Measurements from ENCODE around the gene DDX23.

DDX23 gene

GRCh38 chr12:48823281-48823680 is 28.7 kb downstream of the DDX23 start:
- DNase-seq (ENCODE audit: low read depth in 2 of 2) = no peak

DNA sequence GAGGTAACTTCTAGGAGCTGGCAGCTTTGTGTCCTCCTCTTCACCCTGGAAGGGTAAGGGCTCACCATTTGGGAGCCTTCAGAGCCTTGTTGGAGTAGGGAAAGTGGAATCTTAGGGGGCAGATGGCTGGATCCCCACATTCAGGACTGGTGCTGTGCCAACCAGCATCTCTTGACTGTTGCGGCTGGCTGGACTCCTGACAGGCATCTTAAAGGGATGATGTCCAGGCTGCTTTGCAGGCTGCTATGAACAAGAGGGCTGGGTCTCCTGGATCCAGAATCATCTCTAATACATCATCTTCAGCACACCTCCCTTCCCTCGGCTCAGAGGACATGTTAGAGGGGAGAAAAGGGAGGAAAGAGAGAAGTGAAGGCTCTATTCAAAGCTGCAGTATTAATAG is 29.3 kb downstream of the DDX23 start:
- DNase-seq (ENCODE audit: low read depth in 2 of 2) = no peak

DNA sequence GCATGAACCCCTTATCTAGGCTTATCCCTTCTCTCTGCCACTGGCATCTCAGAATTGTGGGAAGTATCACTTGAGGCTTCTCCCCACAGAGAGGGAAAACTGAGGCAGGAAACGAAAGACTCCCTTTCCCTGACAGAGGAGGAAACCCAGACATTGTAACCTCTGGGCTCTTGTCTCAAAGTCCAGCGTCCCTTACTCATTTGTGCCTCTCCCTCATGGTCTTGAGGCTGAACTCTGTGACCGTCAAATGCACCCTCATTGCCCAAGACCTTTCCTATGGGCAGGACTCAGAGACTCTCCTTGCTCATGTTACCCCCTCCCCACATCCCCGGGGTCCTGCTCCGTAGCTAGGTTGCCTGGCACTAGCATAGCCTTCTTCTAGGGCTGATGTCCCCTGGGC is 29.8 kb downstream of the DDX23 start:
- DNase-seq (ENCODE audit: low read depth in 2 of 2) = no peak

- DNase-seq (ENCODE audit: low read depth in 2 of 2) = no peak
These were observed 31.8 kb downstream of the DDX23 start for GRCh38 chr12:48819986-48820725.

DNA sequence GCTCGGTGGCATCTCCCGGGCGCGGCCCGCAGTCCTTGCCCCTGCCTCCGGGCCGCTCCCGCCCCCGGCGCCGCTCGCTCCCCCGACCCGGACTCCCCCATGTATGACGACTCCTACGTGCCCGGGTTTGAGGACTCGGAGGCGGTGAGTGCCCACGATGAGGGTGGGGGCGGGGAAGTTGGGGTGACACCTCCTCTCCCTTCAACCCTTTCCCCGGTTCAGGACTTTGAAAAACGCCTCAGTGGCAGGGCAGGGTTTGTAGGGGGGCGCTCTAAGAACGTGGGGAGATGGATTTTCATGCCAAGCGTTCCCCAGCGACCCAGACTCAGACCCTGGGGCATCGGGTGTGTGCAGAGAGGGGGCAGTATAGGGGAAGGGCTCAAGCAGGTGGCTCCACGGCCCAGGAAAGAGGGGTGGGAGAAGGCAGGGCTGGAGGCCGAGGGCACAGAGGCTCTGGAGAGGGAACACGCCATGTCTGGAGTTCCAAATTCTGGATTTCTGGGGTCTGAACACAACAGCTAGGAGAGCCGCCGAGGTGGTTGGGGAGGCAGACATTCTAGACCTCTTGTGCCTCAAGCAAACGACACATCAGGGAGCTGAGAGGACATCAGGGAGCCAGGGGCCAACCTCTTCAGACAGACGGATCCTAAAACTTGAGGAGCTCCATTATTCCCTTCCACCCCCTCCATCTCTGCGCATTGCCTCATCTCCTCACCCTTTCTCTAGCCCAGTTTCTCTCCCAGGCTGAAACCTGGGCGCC is 33.0 kb downstream of the DDX23 start:
- peak in 1 of 2 donors; percentile 34 for DNase-seq (ENCODE audit: low read depth in 2 of 2)

- peak; percentile 72 to 76 for DNase-seq (ENCODE audit: low read depth in 2 of 2)
These were observed 33.8 kb downstream of the DDX23 start, which contains the start of gene CACNB3 for GRCh38 chr12:48817873-48818830. Gene CACNB3, plus strand, starts transcription at chr12:48818496. Its CDS starts 434 bp downstream, at chr12:48818930.

GRCh38 chr12:48816143-48816854 is 35.7 kb downstream of the DDX23 start:
- DNase-seq (ENCODE audit: low read depth in 2 of 2) = no peak

- DNase-seq (ENCODE audit: low read depth in 2 of 2) = peak in 1 of 2 donors; percentile 42
These were observed 36.5 kb downstream of the DDX23 start for GRCh38 chr12:48815126-48816110.

DNA sequence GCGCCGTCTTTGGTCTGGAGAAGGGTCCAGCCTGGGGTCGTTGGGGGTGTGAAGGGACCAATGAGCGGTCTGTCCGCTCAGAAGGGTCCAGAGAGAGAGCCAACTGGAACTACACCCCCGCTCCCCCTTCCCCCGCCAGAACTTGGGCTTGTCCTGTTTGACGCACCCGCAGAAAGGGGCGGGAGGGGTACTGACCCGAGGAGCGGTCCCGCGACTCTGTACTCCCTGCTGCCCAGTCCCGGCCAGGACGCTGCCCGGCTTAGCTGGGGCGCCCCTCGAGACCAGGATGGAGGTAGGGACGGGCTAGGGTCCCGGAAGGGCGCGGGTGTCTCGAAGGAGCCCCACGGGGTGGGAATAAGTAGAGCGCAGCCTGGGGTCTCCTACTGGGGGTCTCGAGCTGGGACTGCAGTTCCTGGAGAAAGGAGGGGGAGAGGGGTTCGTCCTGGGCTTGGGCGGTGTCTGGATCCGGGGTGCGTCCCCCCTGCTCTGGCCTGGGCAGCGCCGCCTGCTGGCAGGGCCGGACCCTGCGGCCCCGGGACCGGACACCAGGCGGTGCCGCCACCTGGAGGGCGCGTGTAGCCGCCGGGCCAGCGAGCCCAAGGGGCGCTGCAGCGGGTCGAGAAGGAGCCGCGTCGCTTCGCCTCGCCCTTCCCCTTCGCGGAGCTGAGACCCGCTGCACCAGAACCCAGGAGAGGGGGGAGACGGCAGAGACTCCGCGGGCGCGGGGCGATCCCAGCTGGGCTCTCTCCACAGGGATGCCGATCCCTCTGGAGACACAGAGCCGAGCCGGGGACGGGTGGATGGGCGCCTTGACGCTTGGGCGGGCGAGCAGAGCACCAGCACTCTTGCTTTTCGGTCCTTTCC is 37.5 kb downstream of the DDX23 start:
- peak; percentile 77 for DNase-seq (ENCODE audit: low read depth in 2 of 2)

- no peak for DNase-seq (ENCODE audit: low read depth in 2 of 2)
These were observed 38.3 kb downstream of the DDX23 start for GRCh38 chr12:48813465-48814261.

- DNase-seq (ENCODE audit: low read depth in 2 of 2) = no peak
These were observed 39.6 kb downstream of the DDX23 start for GRCh38 chr12:48812389-48812788.

DNA sequence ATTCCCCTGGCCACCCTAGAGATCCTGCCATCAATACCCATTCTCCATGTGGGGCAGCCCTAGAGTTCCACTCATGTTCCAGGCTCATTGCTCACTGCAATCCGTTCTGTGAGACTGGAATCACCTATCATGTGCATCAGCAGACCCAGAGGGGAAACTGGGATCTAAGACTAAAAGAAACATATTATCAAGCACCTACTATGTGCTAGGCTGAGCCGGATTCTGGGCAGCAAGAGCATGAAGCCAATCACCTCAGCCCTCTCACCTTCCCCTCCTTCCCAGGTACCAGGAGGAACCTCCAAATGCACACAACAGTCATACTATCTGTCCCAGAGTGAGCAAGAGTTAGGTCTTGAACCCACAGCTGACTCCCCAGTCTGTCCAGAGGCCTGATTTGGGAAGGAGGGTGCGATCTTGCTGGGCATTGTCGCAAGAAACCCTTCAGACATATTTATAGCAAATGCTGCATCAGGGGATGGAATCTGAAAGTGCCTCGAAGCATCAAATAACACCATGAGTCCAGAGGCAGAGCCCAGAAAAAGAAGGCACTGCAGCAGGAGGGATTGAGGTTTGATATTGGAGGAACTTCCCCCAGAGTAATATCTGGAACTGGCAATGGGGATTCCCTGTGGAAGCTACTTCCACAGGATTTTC is 40.4 kb downstream of the DDX23 start:
- no peak for DNase-seq (ENCODE audit: low read depth in 2 of 2)

DNA sequence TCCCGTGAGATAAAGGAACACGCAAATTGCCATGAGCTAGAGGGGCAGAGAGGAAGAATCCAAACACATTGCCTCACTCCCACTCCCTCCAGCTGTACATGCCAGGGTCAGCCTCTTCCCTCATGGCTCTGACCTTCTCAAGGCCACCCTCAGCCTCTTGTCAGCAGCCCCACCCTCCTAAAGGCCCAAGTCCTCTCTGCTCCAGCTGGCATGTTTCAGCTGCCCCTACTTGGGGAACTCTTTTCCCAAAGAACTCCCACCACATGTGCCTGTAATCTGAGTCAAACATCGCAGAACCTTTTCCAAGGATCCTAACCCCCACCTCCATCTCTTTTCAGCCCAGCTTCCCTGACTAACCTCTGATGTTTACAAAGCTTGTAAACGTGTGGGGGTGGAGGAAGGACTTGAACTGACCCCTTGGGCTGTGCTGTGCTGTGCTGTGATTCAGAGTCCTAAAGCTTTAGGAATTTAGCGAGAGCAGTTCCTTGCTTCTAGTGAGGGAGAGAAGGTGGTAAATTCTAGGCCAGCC is 41.0 kb downstream of the DDX23 start:
- DNase-seq (ENCODE audit: low read depth in 2 of 2) = no peak

GRCh38 chr12:48807981-48808380 is 44.0 kb downstream of the DDX23 start:
- DNase-seq (ENCODE audit: low read depth in 2 of 2) = no peak

DNA sequence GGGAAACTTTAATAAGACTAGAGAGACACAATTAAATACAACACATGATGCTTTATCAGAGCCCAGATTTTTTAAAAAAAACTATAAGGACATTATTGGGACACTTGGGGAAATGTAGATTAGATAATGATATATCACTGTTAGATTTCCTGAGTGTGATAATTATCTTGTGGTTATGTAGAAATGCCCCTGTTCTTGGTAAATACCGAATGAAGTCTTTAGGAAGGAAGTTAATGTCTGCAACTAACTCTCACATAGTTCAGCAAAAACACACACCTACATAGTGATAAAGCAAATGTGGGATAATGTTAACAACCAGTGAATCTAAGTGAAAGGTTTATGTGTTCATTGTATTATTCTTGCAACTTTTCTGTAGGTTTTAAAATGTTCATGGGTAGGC is 48.3 kb downstream of the DDX23 start:
- DNase-seq (ENCODE audit: low read depth in 2 of 2) = no peak

GRCh38 chr12:48800971-48801370 is 51.0 kb downstream of the DDX23 start:
- no peak for DNase-seq (ENCODE audit: low read depth in 2 of 2)

- DNase-seq (ENCODE audit: low read depth in 2 of 2) = no peak
These were observed 51.5 kb downstream of the DDX23 start for GRCh38 chr12:48800457-48800856.
